Urothelium cell line (cell line): ENCODE measurements around the gene ELP6.
A peak's percentile ranks its signal among the peaks of the same experiment; 100 is the strongest.

Experiments used
- DNase-seq: peaks from one replicate; pipeline ENCODE4 v3.0.0; 2011; ENCODE audit warnings: low spot score, mixed read lengths
- FAIRE-seq: peaks from 2 replicates; lab custom pipeline; 2011; peaks lifted over from hg19 to GRCh38; lab: Jason Lieb, UNC

The ELP6 gene

DNA sequence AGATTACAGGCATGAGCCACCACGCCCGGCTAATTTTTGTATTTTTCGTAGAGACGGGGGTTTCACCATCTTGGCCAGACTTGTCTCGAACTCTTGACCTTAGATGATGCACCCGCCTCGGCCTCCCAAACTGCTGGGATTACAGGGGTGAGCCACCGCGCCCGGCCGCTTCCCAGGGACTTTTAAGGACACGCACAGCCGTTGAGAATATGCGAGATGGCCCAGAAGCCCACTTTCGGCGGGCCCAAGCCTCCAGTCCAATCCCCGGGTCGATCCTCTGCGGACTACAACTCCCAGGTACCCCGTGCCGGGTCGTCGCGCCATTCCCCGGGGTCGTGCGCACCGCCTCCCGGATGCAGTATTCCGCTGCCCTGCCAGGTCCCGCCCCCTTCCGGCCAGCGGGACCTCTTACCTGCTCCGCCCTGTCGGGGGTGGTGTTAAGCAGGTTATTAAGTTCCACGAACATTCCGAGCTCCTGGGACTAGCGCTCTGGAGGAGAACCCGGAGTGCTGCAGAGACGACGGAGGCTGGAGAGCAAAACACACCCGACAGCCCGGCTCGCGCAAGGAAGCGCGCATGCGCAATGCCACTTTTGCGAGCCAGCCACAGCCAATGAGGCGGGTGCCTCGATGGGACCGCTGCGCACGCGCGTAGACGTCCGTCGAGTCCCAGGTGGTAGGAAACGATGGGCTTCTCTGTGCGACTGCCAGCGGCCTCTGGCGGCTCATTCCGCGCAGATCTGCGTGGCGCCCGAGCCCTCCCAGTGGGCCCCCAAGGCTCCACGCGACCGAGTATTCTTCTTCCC is at the start of gene ELP6:
TSS of gene ELP6 (minus strand) at position 588 of the 805 bp plus-strand sequence. CDS start at position 466, 122 bp downstream.
- DNase-seq (peak; percentile 98), FAIRE-seq (peak; percentile 96)

- DNase-seq, result no peak
- no peak for FAIRE-seq
These were observed 42.8 kb upstream of the ELP6 start for GRCh38 chr3:47556351-47556750.

GRCh38 chr3:47554335-47554734 is 40.8 kb upstream of the ELP6 start:
- no peak for DNase-seq
- no peak for FAIRE-seq

GRCh38 chr3:47553407-47553806 is 39.9 kb upstream of the ELP6 start:
- FAIRE-seq (no peak), DNase-seq (no peak)

GRCh38 chr3:47542471-47543173 is 29.1 kb upstream of the ELP6 start:
- DNase-seq (no peak), FAIRE-seq (no peak)

GRCh38 chr3:47541583-47542108 is 28.1 kb upstream of the ELP6 start:
- DNase-seq (no peak), FAIRE-seq (no peak)

DNA sequence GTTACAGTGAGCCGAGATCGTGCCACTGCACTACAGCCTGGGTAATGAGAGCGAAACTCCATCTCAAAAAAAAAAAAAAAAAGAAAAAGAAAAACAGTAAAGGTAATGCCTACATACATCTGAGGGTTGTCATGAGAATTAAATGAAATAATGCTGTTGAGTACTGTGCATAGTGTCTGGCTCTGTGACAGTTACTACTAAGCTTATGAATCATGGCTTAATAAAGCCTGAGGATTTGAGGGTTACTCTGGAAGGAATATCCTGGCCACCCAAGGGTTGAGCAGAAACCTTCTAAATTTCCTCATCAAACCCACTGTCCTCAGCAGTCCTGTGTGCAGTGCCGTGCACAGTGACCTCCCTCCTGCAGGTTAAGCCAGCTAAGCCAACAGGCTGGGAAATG is 26.8 kb upstream of the ELP6 start:
- FAIRE-seq, result no peak

GRCh38 chr3:47536967-47537366 is 23.5 kb upstream of the ELP6 start:
- DNase-seq (no peak), FAIRE-seq (no peak)

More for the DNA sequence above, 26.8 kb upstream of the ELP6 start:
- no peak for DNase-seq

GRCh38 chr3:47536221-47536891 is 22.8 kb upstream of the ELP6 start:
- no peak for FAIRE-seq
- DNase-seq, result no peak

GRCh38 chr3:47533996-47534454 is 20.5 kb upstream of the ELP6 start:
- no peak for FAIRE-seq
- no peak for DNase-seq

GRCh38 chr3:47533481-47533880 is 20.0 kb upstream of the ELP6 start:
- FAIRE-seq (no peak), DNase-seq (no peak)

DNA sequence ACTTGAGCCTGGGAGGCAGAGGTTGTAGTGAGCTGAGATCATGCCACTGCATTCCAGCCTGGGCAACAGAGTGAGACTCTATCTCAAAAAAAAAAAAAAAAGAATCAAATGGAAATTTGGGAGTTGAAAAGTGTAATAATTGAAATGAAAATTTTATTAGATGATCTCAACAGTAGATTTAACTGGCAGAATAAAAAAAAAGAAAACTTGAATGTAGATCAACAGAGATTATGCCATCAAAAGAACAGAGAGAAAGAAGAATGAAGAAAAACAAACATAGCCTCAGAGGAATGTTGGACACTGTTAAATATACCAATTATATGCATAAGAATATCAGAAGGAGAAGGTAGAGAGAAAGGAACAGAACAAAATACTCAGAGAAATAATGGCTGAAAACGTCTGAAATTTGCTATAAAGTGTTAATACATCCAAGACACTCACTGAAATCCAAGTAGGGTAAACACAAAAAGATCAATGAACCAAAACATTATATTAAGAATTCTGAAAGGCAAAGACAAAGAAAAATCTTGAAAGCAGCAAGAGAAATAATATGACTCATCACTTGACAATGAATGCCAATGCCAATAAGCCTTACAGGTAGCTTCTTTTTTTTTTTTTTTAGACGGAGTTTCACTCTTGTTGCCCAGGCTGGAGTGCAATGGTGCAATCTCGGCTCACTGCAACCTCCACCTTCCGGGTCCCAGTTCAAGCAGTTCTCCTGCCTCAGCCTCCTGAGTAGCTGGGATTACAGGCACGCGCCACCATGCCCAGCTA is 14.6 kb upstream of the ELP6 start:
- no peak for DNase-seq
- no peak for FAIRE-seq

DNA sequence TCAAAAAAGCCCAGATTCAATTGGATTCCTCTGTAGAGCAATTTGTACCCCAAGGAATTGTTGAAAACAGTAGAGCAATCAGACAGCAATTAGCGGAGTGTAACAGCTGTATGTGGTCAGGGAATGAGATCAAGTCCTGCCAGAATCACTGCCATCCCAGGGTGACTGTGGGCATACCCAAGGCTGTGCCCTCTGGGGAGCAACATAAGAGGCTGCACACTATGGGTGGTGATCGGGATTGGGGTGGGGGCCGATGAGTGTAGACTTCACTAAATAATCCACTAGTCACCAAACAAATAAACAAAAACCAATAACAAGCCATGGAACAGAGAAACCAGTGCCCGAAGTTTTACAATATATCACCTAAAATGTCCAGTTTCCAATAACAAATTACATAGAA is 12.1 kb upstream of the ELP6 start:
- DNase-seq, result no peak
- no peak for FAIRE-seq

GRCh38 chr3:47523310-47524073 is 10.0 kb upstream of the ELP6 start:
- no peak for FAIRE-seq
- DNase-seq, result no peak

DNA sequence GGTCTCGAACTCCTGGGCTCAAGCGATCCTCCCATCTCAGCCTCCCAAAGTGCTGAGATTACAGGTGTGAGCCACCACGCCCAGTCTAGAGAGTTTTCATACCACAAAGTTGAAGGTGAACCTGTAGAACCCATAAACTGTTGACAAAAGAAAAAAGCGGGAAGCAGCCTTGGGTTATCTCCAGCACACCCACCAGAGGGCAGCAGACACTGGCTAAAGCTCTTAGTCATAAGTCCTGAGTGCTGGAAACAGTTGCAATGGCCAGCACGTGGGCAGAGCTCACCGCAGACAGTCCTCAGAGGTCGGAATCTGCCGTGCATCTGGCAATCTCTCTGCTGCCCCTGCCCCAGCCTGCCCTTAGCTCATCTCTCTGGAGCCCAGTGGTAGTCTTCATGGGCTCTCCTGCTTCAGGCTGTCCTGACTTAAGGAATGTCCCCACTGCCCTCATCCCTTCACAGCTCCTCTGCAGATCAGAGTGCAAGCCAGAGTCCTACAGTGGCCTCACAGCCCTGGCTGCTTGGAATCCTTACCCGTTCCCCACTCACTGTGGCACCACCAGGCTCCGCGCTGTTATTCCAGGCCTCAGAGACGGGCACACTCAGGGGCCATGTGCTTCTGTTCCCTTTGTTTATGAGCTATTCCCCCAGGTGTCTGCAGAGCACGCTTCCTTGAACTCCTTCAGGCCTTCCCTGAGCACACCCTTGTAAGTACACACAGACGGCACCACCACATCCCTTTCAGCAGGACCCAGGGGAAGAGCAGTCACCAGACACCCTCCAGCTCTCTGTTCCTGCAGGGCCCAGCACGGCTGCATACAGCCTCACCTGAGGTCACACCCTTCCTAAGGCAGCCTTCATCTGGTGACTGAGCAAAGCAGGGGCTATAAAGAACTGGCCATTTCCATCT is 8.8 kb upstream of the ELP6 start:
- FAIRE-seq, result peak; percentile 58
- peak; percentile 89 for DNase-seq

GRCh38 chr3:47520756-47521155 is 7.2 kb upstream of the ELP6 start:
- no peak for DNase-seq
- no peak for FAIRE-seq

DNA sequence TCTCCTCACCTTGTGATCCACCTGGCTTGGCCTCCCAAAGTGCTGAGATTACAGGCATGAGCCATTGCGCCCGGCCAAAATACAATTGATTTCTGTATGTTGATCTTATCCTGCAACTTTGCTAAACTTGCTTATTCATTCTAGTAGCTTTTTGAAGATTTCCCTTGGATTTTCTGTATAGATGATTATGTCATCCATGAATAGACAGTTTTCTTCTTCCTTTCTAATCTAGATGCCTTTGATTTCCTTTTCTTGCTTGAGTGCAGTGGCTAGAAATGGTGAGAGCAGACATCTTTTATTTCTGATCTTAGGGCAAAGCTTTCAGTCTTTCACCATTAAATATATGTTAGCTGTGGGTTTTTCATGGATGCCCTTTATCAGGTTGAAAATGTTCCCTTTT is 4.4 kb upstream of the ELP6 start:
- DNase-seq (no peak), FAIRE-seq (no peak)

DNA sequence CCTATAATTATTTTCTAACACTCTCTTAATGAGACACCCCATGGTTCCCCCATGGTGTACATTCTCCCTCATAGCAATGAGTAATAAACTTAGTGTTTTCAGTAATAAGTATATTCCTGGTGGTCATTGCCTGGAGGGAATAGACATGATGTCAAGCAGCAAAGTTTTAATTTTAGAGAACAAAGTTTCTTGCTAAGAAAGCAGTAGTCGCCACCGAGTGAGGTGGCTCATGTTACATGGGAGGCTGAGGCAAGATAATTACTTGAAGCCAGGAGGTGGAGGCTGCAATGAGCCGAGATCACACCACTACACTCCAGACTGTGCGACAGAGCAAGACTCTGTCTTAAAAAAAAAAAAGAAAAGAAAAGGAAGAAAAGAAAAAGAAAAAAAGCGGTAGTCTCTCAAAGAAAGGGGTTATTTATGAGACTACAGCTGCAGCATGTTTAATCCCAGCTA is 2.4 kb upstream of the ELP6 start:
- DNase-seq, result no peak
- no peak for FAIRE-seq

- no peak for DNase-seq
- no peak for FAIRE-seq
These were observed 1.6 kb upstream of the ELP6 start for GRCh38 chr3:47515100-47515499.
